ENCODE measurements around the gene PTPRR.
"Not testable (repeated sequence)": the region's sequence is repeated elsewhere in the genome, so short reads cannot be mapped to it uniquely, and the experiment has no call there.

PTPRR gene

DNA sequence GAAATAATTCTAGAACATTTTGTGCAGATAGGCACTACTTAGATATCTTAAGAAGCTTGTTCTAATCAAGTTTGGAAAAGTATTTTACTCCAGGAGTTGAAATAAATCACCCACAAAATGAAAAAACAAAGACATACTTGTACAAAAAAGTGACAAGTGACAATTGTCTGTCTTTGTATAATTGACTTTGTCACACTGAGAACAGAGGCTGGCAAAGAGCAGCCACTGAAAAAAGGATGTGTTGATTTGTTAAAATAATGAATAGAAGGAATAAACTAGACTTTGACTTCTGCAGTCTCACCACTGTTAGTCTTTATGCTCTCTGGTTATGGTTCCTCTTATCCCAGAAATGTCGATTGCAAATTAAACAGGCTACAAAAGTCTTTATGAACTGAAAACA, 77.6 kb downstream of the PTPRR start:
- no peak for DNase-seq (ENCODE audit: low read depth in 2 of 3, low spot score in 2 of 3)

DNA sequence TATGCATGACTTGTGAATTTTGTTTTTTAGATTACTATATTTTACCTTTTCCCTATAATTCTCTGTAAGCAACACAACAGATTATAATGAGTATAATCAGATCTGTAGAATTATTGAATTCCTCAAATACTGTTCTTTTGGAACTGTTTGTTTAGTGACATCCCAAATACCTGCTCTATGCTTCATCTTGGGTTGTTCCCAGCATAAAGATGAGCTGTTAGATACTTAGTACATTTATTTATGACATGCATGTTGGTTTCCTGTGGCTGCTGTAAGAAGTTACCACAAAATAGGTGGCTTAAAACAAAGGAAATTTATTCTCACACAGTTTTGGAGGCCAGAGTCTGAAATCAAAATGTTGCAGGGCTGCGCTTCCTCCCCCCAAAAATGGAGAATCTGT, 78.4 kb downstream of the PTPRR start:
- DNase-seq (ENCODE audit: low read depth in 2 of 3, low spot score in 2 of 3) = no peak

DNA sequence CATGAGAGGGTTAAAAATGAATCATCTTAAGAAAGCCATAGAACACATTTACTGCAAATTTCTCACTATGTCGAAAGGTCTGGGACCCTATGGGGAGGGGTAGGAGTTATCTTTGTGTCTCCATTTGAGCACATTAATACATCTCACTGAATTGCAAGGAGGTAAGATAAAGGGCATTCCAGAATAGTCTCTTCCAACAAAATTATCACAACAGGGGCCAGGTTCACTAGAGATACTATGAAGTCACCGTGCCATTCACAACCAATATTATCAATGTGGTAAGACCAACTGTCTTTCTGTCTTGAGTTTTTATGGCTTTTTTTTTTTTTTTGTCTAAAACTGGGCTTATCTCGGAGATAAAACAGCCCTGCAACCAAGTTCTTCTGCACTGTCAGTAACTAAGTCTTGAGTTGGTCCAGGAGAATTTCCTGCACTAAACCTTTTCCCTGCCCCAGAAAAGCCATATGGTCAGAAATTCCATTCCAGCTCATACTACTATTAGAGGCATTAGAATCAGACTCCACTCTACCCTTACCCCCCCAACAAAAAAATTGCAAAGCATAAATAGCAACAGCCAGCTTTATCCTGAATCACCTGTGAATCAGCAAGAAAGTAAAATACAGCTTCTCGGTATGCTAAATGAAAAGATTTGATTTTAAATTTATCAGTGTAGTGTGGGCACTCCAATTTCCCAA, 79.7 kb downstream of the PTPRR start:
- DNase-seq (ENCODE audit: low read depth in 2 of 3, low spot score in 2 of 3) = no peak

DNA sequence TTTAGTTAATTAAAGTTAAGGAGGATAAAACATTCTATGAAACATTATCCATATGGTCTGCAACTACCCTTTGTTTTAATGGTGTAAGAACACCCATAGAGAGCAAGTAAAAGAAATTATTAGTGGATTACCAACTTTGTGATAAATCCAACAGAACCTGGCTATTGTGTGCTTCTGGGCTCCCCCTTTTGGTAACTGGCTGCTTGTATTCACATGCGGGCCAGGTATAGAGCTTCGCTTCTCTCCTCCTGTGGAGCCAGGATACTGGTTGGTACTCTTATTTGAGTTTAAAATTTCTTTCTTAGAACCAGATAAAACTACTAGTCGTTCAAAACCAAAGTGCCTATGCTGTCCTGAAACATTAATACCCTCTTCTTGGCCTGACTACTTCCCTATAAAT, 81.0 kb downstream of the PTPRR start:
- DNase-seq (ENCODE audit: low read depth in 2 of 3, low spot score in 2 of 3) = no peak

DNA sequence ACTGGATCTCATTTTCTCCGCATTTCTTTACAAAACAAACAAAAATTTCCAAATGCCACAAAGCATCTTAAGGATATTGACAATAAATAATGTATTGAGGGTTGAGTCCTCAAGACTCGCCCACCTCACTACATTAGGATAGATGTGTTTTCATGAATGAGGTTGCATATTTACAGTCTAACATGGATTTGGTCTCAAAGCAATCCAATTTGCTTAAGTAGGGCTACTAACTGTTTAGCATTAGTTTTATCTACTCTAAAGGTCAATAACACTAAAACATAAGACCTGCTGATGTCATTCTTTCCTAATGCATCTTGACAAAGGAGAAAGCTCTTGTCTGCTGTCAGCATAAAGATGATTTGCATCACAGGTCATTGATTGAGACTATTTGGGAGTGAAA, 82.4 kb downstream of the PTPRR start:
- DNase-seq (ENCODE audit: low read depth in 2 of 3, low spot score in 2 of 3) = no peak

DNA sequence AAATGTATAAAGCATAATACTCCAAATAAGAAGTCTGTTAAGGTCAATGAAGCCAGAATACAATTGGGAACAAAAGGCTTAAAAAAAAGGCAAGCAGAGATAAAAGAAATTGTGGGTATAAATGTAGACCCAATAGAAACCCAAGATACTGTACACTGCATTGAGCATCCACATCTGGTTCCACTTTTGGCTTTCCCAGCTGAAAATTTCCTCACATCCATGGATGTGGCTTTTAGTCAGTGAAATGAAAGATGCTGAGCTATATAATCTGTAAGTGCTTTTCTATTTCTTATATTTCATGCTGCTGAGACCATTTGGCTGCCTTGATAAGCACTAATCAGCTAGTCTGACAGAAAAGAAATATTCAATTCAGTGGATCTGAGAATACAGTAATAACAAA, 83.5 kb downstream of the PTPRR start:
- DNase-seq (ENCODE audit: low read depth in 2 of 3, low spot score in 2 of 3) = no peak

DNA sequence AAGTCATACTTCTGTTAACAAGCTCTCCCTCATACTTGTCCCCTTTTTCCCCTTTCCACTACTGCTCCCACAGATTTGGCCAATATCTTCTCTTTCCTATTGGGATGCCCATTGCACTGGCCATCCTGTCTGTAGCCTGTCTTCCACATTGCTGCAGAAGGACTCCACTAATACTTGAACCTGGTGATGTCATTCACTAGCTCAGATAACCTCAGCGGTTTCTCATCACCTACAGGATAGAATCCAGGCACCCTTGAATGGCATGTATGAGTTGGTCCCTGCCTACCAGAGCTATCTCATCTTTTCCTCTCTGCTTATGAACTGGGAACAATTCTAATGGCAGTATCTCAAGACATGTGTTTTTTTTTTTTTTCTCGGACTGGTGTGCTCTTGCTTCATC, 84.6 kb downstream of the PTPRR start:
- DNase-seq (ENCODE audit: low read depth in 2 of 3, low spot score in 2 of 3) = no peak

DNA sequence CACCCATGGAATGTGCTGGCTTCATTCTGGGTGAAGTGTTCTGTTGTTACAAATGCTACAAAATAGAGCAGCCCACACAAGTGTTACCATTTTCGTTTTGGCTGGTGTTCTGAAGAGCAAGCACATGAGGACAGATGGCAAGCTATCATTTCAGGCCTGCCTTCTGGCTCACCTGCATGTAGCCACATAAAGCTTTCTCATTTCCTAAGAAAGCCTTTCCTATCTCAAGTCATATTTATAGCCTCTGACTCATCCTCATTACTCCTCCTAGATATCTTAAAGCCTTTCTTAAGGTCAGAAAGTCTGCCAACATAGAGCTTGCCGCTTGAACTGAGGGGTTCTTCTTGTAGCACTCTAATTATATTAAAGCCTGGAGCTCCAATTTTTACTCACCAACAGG, 89.0 kb downstream of the PTPRR start:
- no peak for DNase-seq (ENCODE audit: low read depth in 2 of 3, low spot score in 2 of 3)

DNA sequence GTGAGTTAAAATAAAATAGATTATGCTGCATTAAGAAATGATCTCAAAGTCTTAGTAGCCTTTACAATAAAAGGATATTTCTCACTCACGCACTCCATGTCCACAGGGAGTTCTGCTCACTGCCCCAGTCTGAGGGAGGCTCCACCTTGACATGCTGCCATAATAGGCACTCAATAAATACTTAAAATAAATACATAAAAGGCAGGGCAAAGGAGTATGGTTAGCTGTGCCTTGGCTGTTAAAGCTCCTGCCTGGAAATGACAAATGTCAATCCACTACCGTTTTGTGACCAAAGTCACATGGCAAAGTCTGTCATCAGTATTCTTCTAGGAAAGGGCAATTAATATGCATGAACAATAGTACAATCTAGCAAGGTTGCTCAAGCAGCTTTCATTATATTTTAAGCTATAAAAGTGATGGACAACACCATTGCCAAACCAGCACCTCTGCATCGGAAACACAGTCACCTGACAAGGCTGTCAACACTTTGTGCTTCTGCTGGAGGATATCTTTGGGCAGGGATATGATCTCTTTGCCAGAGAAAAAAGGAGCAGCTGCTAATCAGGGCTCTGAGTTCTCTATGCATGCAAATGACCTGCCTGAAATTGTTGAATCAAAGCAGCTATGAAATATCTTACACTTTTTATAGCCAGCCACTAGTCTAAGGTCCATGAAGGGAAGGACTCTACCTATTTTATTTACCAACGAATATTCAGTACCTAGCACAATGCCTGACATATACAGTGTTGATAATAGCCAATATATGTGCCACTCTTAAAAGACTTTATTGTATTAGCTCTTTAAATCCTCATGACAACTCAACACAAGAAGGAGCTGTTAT, 90.1 kb downstream of the PTPRR start:
- no peak for DNase-seq (ENCODE audit: low read depth in 2 of 3, low spot score in 2 of 3)

DNA sequence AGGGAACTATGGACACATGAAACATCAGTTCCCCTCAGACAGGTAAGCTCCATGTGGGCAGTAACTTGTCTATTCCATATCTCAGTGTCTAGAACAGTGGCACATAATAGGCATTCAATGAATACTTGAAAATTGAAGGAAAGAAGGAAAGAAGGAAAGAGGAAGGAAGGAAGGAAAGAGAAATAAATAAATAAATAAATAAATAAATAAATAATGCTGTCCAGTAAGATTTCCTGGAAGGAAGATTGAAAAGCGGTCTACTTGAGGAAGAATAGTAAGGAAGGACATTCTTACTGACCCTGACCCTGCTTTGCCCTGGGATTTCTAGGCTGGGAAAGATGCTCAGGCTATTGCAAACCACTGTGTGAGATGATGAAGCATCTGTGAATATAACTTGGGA, 91.5 kb downstream of the PTPRR start:
- DNase-seq (ENCODE audit: low read depth in 2 of 3, low spot score in 2 of 3) = no peak

DNA sequence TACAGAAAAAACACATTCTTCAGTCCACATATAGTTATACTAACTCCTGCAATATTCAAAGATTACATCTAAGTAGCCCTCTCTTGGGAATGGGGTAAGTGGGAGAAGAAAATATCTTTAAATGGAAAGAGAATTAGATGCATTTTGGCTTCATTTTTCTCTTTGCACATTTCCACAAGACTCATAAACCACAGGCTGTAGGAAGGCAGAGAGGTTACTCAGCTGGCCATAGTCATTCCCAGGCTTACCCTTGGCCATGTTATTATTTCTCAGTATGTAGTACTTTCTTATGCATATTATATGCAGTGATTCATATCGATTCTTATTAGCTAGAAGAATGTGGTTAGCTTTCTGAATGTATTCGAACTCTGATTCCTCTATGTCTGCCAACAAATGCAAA, 92.2 kb downstream of the PTPRR start:
- DNase-seq (ENCODE audit: low read depth in 2 of 3, low spot score in 2 of 3) = no peak

DNA sequence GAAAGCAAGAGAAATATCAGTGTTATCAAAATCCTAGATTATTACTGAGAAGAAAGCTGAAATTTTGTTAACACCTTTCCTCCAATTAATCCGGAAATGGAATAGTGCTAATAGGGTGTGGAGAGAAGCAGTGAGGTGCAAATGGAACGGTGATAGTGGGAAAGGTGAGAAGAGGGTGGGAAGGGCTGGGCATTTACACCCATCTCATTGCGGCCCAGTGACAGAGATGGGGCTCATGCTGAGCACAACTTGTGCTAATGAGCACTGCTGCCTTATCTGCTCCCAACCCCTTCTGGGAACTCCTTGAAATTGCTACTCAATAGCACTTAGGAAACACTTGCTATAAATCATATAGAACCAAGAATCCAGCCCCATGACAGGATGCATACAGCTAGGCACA, 94.4 kb downstream of the PTPRR start:
- no peak for DNase-seq (ENCODE audit: low read depth in 2 of 3, low spot score in 2 of 3)

DNA sequence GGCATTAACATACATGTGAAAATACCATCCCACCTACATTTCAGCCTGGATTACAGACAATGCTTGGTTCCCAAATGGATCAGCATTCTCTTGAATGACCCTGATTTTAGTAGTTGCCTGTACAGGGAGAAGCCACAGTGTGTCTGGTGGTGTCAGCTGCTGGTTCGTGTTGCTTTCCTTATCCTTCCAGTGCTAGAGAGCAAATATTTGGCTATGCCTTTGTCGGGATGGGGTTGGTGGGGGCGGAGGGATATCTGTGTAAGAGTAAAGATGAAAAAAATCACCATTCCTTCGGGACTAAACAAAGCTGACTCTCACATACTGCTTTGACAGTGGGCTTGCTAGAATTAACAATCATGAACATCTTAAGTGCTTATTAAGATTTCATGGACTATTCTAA, 96.0 kb downstream of the PTPRR start:
- no peak for DNase-seq (ENCODE audit: low read depth in 2 of 3, low spot score in 2 of 3)

DNA sequence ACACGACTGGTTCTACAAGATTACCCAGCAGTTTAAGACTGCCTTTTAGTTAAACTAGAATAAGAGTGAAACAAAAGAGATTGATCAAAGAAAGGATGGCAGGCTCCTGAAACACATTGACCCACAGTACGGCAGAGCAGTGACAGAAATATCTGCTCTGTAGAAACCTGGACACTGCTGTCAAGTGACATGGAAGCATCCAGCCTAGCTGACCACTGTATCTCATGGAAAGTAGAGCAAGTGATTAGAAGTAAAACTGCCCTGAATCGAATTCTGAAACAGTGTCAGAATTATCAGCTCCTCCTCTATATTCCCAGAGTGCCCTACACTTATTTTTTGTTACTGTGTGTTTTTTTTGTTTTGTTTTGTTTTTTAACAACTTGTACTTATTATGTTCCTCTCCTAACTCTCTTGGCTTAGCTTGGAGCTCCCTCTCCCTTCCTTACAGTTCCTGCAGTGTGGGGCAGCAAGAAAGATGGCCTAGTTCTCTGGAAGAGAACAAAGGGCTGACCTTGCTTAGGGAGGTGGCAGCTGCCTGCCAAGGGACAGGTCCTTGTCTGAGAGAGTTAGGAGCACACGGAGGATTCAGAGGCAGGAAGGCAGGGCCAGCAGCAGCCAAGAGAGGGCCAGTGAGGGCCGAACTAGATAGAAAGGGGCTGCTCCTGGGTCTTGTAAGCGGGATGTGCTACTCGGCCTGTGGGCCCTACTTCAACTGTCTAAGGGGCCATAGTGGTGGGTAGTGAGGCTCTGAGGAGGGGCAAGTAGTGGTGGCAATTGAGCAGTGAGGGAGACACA, 97.2 kb downstream of the PTPRR start:
- DNase-seq (ENCODE audit: low read depth in 2 of 3, low spot score in 2 of 3) = no peak

DNA sequence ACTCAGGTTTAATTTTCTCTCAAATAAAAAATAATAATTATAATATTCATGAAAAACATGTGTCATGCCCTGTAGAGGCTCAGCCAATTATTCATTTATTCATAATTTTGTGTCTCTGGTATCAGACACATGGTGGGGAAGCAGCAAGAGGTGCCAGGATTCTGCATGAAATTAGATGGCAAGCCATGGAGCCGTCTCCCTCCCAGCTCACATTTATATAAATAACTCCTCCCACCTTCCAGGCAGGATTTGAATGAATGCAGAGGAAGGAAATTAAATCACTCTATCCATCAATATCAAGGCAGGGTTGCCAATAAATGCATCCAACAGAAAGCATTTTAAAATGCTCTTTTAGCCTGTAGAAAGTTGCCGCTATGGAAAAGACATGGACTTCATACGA, 98.1 kb downstream of the PTPRR start:
- no peak for DNase-seq (ENCODE audit: low read depth in 2 of 3, low spot score in 2 of 3)

DNA sequence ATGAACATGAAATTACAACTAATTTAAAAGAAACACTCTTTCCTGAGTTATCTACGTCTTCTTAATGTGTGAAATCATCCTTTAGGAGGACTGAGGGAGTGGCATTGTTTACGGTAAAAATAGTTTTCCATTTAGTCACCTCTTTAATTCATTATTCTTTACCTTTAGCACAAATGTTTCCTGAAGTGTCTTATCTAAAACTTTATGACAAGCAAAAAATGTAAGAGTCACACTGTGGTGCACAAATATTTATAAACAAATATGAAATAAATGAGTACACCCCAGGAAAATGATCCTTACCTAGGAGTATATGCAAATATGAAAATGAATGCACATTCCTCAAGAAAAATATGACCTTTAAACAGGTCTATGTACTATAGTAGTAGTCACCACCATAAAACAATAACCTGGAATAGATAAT, 104.6 kb downstream of the PTPRR start:
- no peak for DNase-seq (ENCODE audit: low read depth in 2 of 3, low spot score in 2 of 3)

DNA sequence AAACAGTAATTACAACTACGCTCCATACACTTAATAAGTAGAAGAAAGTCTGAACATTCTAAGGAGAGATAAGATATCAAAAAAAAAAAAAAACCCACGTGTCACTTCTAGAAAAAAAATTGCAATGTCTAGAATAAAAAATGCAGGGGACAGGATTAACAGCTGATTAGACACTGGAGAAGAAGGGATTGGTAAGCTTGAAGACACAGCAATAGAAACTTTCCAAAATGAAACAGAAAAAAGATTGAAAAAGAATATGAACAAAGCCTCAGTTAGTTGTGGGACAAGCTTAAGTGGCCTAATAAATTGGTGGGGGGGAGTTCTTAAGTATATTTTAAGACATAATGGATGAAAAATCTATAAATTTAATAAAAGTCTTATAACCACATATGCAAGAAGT, 105.5 kb downstream of the PTPRR start:
- DNase-seq (ENCODE audit: low read depth in 2 of 3, low spot score in 2 of 3) = no peak

DNA sequence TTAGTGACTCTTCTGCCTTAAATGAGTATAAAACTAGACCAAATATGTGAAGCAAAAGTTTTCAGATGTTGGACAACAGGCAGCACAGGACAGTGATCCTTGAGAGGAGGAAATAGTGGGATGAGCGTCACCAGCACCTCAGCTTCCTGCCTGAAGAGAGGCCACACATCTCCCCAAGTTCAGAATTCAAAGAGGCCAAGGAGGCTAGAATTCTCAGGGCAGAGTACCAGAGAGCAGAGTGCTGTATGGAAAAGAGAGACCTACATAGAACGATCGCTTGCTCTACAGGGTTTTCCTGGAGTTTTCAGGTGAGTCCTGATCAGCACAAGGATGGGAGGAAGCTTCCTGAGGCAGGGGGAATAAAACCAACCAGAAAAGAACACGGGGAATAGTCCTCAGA, 107.0 kb downstream of the PTPRR start:
- DNase-seq (ENCODE audit: low read depth in 2 of 3, low spot score in 2 of 3) = no peak

DNA sequence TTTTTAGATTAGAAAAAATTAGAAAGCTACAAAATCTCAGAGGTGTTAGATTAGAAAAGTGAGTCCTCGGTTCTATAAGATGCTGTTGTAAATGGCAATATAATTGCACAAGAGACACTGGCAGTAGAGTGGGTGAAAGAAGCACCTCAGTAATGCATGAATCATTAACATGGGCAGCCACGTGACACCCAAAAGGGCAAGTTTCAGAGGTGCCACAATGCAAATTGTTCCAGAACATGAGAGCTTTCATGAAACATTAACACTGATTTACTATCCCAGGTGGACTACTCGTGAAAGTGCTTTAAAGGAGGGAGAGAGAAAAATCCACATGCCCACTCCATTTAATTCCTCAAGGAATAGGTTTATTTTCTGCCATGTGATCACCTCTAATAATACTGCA, 108.4 kb downstream of the PTPRR start:
- no peak for DNase-seq (ENCODE audit: low read depth in 2 of 3, low spot score in 2 of 3)

DNA sequence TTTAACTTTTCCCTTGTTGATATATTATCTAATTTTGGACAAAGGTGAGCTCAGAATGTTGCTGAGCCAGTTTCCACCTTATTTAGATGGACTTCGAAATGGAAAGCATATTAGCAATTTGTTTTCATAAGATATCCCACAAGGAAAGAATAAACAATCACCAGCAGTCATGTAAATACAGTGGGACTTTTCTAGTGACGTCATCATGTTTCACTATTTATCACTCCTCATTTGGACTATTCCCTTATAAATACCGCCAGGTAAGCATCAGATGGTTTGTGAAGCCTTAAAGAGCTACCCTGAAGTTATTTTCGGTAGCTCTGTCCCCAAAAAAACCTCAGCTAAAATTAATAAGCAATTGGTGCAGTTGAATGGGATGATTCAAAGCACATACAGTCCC, 110.7 kb downstream of the PTPRR start:
- DNase-seq (ENCODE audit: low read depth in 2 of 3, low spot score in 2 of 3) = no peak

DNA sequence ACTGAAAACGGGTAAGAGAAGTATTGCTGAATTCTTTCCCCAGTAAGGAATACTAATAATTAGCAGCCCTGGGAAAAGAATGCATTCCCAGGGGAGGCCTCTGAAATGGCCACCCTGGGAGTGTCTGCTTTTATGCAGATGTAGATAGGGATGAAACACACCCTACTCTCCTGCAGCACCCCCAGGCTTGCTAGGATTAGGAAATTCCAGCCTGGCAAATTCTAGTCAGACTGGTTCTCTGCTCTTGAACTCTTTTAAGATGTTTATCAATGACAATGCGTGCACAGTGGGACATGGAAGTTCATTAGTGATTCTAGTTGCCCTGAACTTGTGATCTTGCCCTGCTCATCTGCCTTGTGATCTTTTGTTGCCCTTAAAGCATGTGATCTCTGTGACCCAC, 112.5 kb downstream of the PTPRR start:
- not testable (repeated sequence) for DNase-seq (ENCODE audit: low read depth in 2 of 3, low spot score in 2 of 3)

DNA sequence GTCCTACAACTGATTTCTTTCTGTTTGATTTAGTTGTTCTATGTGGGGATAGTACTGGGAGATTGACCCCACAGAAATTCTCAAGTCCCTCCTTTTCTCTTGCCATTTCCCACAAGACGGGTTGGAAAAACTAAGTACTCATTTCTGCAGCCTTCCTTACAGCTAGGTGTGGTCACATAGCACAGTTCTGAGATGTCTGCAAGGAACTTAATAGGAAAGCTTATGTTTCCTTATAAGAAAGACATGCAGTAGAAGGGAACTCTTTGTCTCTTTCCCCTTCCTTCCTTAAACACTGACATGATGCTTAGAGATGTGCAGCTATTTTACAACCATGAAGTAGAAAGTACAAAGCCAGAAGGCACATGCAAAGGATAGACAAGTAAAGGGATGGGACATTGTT, 113.7 kb downstream of the PTPRR start:
- no peak for DNase-seq (ENCODE audit: low read depth in 2 of 3, low spot score in 2 of 3)
